GM19397 (cell line): ENCODE measurements around the gene EIF3L.

Experiments
- ATAC-seq: cut with Tn5 transposase; IDR thresholded peaks from one replicate; pipeline ENCODE4 v1.9.1; 2021; ENCODE audit warnings: mild to moderate bottlenecking, moderate library complexity; ENCODE audit not compliant: unreplicated experiment

EIF3L gene

GRCh38 chr22:37926358-37926757 is 77.1 kb downstream of the EIF3L start:
- no peak for ATAC-seq

DNA sequence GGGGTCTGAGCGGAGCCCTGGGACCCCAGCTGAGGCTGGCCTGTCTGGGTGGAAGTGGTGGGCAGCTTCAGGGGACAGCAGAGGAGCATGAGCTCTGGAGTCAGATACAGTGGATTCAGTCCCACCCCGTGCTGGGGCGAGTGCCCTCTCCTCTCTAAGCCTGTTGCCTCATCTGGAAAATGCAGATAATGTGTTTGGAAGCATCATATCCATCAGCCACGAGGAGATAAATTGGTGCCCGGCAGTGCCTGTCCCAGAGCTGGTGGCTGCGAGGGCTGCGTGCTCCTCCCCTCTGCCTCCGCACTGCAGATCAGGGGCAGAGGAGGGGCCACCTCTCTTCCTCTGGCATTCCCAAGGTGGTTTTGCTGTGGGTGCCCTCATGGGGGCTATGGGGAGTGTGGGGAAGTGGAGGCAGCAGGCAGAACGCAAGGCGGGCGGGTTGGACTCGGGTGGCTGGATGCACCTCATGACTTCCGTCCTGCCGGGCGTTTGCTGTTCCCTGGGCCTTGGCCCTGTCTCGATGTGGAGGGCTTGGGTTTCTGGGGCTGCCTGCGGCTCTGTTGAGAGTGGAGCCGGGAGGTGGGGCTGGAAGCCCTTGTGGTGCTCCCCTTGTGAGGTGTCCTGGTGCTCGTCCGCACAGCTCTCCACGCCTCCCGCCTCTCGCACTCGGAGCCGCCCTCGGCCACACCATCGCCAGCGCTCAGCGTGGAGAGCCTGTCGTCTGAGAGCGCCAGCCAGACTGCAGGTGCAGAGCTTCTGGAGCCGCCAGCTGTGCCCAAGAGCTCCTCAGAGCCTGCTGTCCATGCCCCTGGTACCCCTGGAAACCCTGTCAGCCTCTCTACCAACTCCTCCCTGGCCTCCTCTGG is 77.8 kb downstream of the EIF3L start:
- ATAC-seq, result no peak

DNA sequence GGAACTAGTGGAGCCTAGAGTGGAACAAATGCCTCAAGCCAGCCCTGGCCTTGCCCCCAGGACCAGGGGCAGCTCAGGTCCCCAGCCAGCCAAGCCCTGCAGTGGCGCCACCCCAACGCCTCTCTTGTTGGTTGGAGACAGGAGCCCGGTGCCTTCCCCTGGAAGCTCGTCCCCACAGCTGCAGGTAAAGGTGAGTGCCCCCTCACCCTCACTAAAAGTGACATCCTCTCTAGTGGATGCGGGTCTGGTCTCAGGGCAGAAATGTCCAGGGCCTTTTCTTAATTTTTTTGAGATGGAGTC is 78.4 kb downstream of the EIF3L start:
- ATAC-seq, result no peak

DNA sequence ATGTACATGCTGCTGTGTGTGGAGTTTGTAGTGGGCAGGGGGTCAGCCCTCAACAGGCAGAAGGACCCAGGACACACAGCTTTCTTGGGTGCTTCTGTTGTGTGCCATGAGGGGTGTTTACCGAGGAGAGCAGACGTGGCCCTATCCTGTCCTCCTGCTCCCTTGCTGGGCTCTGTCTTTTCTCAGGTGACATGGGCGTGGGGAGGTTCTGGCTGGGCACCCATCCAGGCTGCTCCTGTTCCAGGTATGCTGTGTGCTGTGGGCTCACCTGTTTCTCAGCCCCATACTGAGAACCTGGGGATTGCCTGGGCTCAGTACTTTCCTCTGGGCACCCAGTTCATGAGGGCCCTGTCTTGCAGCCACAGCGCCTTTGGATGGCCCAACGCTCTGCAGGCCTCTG is 80.2 kb downstream of the EIF3L start:
- no peak for ATAC-seq

DNA sequence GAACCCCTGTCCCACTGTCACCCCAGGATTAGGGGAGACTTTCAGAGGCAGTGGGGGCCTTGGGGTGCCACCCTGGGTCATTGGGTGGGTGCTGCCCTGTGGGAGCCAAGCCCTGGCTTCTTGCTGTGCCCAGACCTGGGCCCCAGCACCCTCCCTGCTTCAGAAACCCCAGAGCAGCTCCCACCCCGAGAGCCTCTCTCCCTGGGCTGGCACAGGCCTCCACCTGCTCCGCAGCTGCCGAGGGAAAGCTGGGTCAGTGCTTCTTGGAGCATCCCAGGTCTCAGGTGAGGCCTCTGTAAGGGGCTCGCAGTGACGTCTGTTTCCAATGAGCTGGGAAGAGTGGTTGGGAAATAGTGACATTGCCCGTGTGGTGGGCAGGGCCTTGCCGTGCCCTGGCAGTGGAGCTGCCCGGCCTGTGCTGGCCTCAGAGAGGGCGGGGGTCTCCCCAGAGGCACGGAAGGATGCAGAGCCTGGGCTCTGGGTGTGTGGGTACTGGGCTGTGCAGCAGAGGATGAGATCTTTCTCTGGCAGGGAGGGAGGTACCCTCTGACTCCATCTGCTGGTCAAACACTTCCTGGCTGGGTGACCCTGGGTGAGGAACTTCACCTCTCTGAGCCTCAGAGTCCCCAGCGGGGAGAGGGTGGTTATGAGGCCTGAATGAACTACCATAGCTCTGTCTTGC is 81.2 kb downstream of the EIF3L start:
- ATAC-seq, result no peak

GRCh38 chr22:37930952-37931440 is 81.8 kb downstream of the EIF3L start:
- ATAC-seq, result no peak

- no peak for ATAC-seq
Measured at GRCh38 chr22:37931893-37932389, 82.7 kb downstream of the EIF3L start.

DNA sequence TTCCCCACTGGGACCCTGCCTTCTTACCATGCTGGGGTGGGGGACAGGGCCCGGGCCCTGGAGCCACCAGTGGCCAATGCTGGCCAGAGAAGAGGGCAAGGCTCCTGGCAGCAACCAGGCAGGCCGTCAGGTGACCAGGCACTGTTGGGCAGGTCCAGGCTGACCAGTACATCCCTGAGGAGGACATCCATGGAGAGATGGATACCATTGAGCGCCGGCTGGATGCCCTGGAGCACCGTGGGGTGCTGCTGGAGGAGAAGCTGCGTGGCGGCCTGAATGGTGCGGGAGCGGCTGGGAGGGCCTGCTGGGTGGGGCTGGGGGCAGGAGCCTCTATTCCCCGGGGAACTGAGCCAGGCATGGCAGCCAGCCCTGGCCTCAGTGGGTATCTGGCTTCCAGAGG is 83.2 kb downstream of the EIF3L start:
- no peak for ATAC-seq

GRCh38 chr22:37932821-37933578 is 83.8 kb downstream of the EIF3L start:
- ATAC-seq, result no peak

DNA sequence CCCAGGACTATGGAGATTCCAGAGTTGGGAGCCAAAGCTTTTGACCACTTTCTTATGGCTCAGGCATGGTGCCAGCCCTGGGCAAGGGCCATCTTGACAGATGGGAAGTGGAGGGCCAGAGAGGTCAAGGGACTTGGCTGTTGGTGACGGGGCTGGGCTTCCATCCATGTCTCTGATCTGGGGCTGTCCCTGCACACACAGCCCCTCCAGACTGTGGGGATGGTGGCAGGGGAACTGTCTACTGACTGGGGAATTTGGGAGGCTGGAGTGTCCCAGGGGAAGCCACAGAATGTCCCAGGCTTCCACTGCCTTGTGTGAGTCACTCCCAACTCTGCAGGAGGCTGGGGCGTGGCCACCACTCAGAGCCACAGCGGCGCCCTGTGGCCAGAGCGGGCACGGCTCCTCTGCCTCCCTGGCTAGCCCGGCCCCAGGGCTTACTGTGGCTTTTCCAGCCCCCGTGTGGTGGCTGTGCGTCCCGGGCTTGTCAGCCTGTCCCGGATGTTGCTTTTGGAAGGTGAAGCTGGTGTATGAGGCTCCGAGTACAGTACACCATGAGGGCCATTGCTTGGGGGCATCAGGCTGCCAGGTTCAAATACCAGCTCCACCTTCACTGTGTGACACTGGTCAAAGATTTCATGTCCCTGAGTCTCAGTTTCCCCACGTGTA is 84.6 kb downstream of the EIF3L start:
- ATAC-seq, result peak; percentile 76
